GM21423 (cell line): ENCODE measurements around the gene OAT.

ENCODE experiments used
- ATAC-seq: cut with Tn5 transposase; IDR thresholded peaks from one replicate; pipeline ENCODE4 v1.9.1; 2021; ENCODE audit warnings: mild to moderate bottlenecking, moderate library complexity; ENCODE audit not compliant: unreplicated experiment

Gene OAT

GRCh38 chr10:124354411-124355382, 64.0 kb downstream of the OAT start:
- ATAC-seq = peak; percentile 52

DNA sequence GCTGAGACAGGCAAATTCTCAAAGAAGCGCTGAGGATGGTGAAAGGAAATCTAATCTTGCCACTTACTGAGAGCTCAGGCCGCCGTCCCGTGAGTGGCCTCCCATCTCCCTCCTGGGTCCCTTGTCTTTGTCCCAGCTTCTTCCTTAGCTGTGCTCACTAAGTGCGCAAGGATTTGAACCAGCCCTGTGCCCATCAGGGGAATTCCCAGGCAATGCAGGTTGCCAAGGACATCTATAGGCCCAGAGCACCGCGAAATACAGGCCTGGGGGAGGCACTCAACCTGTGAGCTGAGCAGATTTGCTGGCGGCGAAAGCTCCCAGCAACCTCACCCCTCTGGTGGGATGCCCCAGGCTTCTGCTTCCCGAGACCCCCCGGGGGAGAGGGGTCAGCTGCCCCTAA, 64.8 kb downstream of the OAT start:
- ATAC-seq = no peak

DNA sequence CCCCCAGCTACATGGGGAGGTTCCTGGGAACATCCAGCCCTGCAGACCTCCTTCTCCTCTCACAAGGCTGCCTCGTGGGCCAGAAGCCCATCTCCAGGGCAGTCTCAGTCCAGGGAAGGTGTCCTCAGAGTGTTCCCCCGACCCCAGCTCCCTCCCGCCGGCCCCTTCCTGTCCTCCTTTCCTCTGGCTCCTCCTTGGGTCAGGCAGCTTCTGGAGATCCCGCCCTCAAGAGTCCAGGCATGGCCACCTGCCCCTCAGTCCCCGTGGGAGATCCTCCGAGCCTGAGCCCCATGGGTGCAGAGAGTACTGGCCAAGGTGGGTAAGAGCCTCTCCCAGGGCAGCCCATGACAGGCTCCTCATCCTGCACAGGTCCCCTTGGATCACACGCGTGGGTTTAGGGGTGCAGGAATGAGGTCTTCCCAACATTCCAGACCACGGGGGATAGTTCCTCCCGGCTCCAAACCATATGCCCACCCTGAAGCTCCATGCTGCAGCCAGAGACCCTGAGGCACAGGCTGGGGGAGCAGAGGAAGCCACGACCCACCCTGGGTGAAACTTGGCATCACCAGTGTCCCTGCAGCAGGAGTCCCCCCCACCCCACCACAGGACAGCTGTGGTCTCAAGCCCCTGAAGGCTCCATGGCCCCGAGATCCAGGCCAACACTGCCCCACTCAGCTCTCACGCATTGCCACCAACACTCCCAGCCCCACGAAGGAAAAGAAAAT, 65.5 kb downstream of the OAT start:
- no peak for ATAC-seq

GRCh38 chr10:124351481-124352220, 67.1 kb downstream of the OAT start:
- ATAC-seq = no peak

DNA sequence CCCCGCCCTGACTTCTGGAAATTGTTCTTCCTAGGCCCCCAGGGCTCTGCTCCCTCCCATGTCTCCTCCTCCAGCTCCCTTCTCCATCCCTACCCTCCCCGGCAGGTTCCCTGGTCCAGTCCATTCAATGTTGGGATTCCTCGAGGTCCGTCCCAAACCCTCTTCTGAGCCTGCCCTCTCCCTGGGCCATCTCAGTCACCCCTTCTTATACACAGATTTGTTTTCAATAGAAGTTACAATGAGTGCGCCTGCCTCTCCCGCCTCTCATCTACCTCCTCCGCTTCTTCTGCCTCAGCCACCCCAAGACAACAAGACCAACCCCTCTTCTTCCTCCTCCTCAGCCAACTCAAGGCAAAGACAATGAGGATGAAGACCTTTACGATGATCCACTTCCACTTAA, 67.9 kb downstream of the OAT start:
- ATAC-seq = no peak

DNA sequence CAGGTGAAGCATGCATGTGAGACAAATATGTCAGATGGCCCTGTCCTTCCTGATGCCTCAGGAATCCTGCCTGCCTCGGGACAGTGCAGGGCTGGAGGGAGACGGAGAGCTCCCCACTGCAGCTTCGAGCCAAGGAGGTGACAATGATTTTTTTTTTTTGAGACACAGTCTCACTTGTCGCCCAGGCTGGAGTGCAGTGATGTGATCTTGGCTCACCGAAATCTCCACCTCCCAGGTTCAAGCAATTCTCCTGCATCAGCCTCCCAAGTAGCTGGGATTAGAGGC, 68.8 kb downstream of the OAT start:
- ATAC-seq = no peak

DNA sequence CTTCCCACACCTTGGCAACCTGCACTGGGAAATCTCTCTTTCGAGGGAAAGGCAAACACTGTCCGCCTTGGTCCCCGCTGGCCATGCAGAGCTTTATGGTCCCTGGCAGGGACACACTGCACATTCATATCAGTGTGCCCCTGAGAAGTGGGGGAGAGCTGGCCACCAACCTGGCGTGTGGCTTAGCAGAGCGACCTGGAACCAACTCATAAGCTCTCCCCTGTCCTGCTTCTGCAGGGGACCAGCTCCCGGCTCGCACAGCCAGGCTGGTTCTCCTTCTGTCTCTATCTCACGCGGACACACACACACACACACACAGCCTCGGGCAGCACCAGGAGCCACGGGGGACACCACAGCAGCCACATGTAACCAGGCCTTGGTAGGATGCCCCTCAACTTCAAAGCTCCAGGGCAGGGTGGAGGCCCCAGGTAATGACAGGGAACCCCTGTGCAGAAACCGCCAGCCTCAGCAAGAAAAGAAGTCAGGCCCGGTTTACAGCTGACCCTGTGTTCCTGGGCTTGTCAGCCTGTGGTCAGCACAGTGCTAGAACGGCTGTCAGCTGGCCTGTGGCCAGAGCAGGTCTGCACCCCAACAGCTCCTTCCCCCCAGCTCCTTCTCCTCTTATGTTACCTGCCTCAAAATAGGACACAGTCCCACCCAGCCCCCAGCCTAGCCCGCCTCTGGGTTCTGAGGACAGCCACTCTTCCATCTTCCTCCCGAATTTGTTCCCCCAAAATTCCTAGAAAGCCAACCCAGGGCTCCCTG, 69.3 kb downstream of the OAT start:
- ATAC-seq = no peak

DNA sequence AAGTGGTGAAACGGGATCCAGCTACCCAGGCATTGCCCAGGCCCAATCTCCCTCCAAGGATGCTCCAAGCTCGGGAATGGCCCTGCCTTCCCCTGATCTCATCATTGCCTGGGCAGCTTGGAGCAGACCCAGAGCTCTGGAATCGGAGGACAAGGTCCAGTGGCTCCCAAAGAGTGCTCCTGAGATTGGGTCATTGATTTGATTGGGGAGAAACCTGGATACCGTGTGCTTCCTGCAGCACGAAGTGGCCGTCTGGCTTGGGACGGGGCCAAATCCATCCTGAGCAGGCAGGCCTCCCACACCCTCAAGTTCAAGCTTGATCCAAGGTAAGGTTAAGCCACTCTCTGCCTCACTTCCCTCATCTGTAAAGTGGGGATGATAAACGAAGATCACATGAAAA, 69.9 kb downstream of the OAT start:
- ATAC-seq = no peak

GRCh38 chr10:124347956-124348355, 70.8 kb downstream of the OAT start:
- ATAC-seq = no peak
